ENCODE measurements around the gene KDM4E. TPM values are rescaled to one million over a fixed set of nuclear protein-coding genes. Genes with fewer than 3 reads are reported as not detected.

The KDM4E gene
- not detected in 2 replicates for total RNA-seq

DNA sequence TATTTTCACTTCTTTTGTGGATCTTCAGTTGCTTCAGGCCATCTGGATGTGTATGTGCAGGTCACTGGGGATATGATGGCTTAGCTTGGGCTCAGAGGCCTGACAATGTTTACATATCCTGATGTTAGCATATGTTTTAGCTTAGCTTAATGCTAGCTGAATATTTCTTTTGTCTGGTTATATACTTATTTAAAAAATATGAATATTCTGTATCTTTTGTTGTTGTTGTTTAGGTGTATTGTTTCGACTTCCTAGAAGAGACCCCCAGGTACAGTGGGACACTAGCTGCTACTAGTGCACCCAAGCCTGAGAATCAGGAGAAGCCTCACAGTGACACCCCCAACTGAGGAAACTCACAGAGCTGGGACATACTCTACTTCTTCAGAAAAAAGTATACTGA lies at the start of gene KDM4E:
Gene KDM4E (plus strand): TSS at position 301 of the 400 bp plus-strand sequence. CDS start 300 bp downstream, outside the sequence.

DNA sequence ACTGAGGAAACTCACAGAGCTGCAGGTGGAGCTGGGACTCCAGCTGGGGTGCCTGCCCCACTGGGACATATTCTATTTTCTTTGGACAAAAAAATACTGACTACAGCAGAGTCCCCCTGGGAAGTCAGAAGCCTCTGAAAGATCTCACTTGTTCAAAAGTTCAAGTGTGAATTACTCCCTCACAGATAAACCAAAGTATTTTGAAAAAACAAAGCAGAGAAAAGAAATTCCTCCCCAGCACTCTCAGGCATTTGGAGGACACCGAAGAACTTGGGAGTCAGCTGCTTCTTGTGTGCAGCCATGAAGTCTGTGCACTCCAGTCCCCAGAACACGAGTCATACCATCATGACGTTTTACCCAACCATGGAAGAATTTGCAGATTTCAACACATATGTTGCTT lies 24.1 kb downstream of the KDM4E start, which contains the start of gene KDM4F:
Gene KDM4F (plus strand): TSS at position 301 of the 400 bp plus-strand sequence.

DNA sequence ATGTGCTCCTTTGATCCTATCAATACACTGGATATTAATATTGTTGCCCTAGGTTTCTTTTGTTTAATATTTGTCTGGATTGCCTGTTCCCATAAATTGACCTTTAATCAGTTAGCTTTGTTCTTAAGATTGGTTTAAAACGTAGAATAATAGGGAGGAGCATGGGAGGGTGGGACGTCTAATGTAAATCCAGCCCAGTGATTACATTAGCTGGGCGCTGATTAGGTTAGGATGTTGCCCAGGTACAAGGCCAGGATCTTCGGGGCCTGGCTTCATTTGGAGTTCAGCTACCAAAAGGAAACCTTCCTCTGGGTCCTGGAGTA lies 41.6 kb downstream of the KDM4E start, which contains the start of gene SRSF8:
Gene SRSF8 (plus strand): TSS at position 204 of the 323 bp plus-strand sequence. CDS start 308 bp downstream, outside the sequence.

Other genes starting within 250 kb of the KDM4E start
- 29.9 and 30.2 TPM in 2 replicates for gene CWC15, start 51.7 kb upstream of the KDM4E start, total RNA-seq
- 0.39 and 0.65 TPM in 2 replicates for gene KDM4D, start 51.5 kb upstream of the KDM4E start, total RNA-seq
- not detected in 2 replicates for gene KDM4F, start 24.2 kb downstream of the KDM4E start, total RNA-seq
- gene SRSF8, start 41.7 kb downstream of the KDM4E start, total RNA-seq, result 31.4 and 37.0 TPM in 2 replicates
- 91.9 and 158 TPM in 2 replicates for gene ENDOD1, start 64.6 kb downstream of the KDM4E start, total RNA-seq
- 145 and 184 TPM in 2 replicates for gene SESN3, start 205.9 kb downstream of the KDM4E start, total RNA-seq